Measurements from ENCODE around the gene NOP10. TPM values are rescaled to one million over a fixed set of nuclear protein-coding genes. Genes with fewer than 3 reads are reported as not detected.
"Not testable (repeated sequence)": the region's sequence is repeated elsewhere in the genome, so short reads cannot be mapped to it uniquely, and the experiment has no call there.

NOP10 gene
- 100 to 1,000 TPM; 142 to 143 TPM for total RNA-seq

GRCh38 chr15:34342737-34343575, at the start of gene NOP10, which contains the start of gene NUTM1:
Gene NOP10 (minus strand): TSS chr15:34343136. CDS start chr15:34343073, 63 bp downstream.
Gene NUTM1 (plus strand): TSS chr15:34343315. CDS start chr15:34343697, 382 bp downstream.
- Mint-ChIP-seq H3K9me3 (no peaks in the 10 kb centered on the region), H3K27me3 (no peaks in the 10 kb centered on the region), H3K4me1 (peaks cover 14% of the 10 kb centered on the region), H3K36me3 (peaks cover 21% of the 10 kb centered on the region), H3K27ac (peak within 1 kb of the TSS; percentile 87), H3K4me3 (no peak within 1 kb of the TSS)
- ATAC-seq (ENCODE audit: low read depth): peak; percentile 84
- peak; percentile 97 for DNase-seq
- POLR2A ChIA-PET: interaction anchor here (0.5 to 1.9 kb wide), 10 partner anchors 14 to 243 kb away, joined by 3 to 33 read pairs (median 4); partner anchors contain the start of genes GOLGA8B, KATNBL1 and LPCAT4

GRCh38 chr15:34389594-34390086, 46.7 kb upstream of the NOP10 start:
- H3K36me3 Mint-ChIP-seq; H3K4me3 Mint-ChIP-seq; ATAC-seq (ENCODE audit: low read depth); H3K27ac Mint-ChIP-seq; H3K27me3 Mint-ChIP-seq; H3K4me1 Mint-ChIP-seq; POLR2A ChIA-PET; H3K9me3 Mint-ChIP-seq; DNase-seq: not testable (repeated sequence)

GRCh38 chr15:34381829-34382521, 39.0 kb upstream of the NOP10 start:
- H3K27ac Mint-ChIP-seq; H3K4me1 Mint-ChIP-seq; H3K9me3 Mint-ChIP-seq; POLR2A ChIA-PET; H3K27me3 Mint-ChIP-seq; ATAC-seq (ENCODE audit: low read depth); DNase-seq; H3K4me3 Mint-ChIP-seq: not testable (repeated sequence)
- H3K36me3 Mint-ChIP-seq: peaks cover 10% of the 10 kb centered on the region

DNA sequence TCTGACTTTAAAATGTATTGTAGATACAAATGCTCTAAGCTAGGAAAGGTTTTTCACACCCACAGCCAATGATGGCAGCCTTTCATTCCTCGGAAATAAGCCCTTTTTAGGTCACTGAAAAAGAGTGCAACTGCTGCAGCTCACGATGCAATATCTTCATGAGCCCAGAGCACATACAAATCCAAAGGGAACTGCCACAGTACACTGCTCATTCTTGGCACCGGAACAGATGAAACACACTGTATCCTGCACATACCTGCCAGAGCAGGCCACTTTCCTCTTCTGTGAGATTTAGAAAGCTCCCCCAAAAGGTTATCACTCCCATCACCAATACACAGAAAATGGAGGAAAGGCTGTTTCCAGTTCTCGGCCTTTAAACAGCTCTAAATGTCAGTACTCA, 37.6 kb upstream of the NOP10 start:
- H3K4me3 Mint-ChIP-seq; POLR2A ChIA-PET; H3K9me3 Mint-ChIP-seq; ATAC-seq (ENCODE audit: low read depth); DNase-seq; H3K4me1 Mint-ChIP-seq; H3K27ac Mint-ChIP-seq; H3K27me3 Mint-ChIP-seq: not testable (repeated sequence)
- peaks cover 12% of the 10 kb centered on the region for H3K36me3 Mint-ChIP-seq

GRCh38 chr15:34376856-34377255, 33.9 kb upstream of the NOP10 start:
- Mint-ChIP-seq H3K36me3 (peaks cover 12% of the 10 kb centered on the region), H3K9me3 (no peaks in the 10 kb centered on the region), H3K4me3 (no peak overlapping the region), H3K27ac (no peak overlapping the region), H3K4me1 (no peaks in the 10 kb centered on the region), H3K27me3 (no peaks in the 10 kb centered on the region)
- POLR2A ChIA-PET: interaction anchor here (1.1 kb wide), 1 partner anchor 9 kb away, joined by 3 read pairs; no protein-coding TSS in a partner anchor
- ATAC-seq (ENCODE audit: low read depth) (no peak), DNase-seq (no peak)

GRCh38 chr15:34375541-34375940, 32.6 kb upstream of the NOP10 start:
- H3K4me1 Mint-ChIP-seq; H3K27me3 Mint-ChIP-seq; H3K27ac Mint-ChIP-seq; H3K4me3 Mint-ChIP-seq; H3K9me3 Mint-ChIP-seq; ATAC-seq (ENCODE audit: low read depth); POLR2A ChIA-PET; DNase-seq: not testable (repeated sequence)
- H3K36me3 Mint-ChIP-seq: peaks cover 17% of the 10 kb centered on the region

DNA sequence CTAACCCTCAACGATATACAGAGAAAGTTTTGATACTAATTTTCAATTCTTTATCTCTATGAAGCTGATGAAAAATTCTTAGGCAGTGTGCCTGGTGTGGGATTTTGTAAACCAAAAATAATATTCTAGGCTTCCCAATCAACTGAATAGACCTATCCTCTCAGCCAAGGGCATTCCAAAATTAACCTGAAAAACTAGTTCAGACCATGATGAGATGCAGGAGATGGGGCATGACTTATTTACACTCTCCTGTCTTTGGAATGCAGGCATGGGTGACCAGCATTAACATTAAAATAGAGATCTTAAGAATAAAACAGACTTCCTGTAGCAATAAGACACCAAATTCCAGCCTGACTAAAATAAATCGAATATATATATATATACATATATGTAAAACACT, 31.9 kb upstream of the NOP10 start:
- H3K27ac Mint-ChIP-seq: no peak overlapping the region
- H3K4me3 Mint-ChIP-seq: no peak overlapping the region
- peaks cover 2% of the 10 kb centered on the region for H3K9me3 Mint-ChIP-seq
- POLR2A ChIA-PET: no interaction called here
- peaks cover 17% of the 10 kb centered on the region for H3K36me3 Mint-ChIP-seq
- peaks cover 6% of the 10 kb centered on the region for H3K4me1 Mint-ChIP-seq
- DNase-seq: no peak
- no peak for ATAC-seq (ENCODE audit: low read depth)
- peaks cover 3% of the 10 kb centered on the region for H3K27me3 Mint-ChIP-seq

GRCh38 chr15:34373951-34374350, 31.0 kb upstream of the NOP10 start:
- POLR2A ChIA-PET: interaction anchor here (0.7 kb wide), 1 partner anchor 355 kb away, joined by 3 read pairs; no protein-coding TSS in a partner anchor
- DNase-seq (no peak), ATAC-seq (ENCODE audit: low read depth) (no peak)
- H3K4me1 Mint-ChIP-seq: peaks cover 6% of the 10 kb centered on the region
- H3K36me3 Mint-ChIP-seq: peaks cover 14% of the 10 kb centered on the region
- peaks cover 2% of the 10 kb centered on the region for H3K9me3 Mint-ChIP-seq
- H3K27me3 Mint-ChIP-seq: peaks cover 3% of the 10 kb centered on the region
- H3K4me3 Mint-ChIP-seq: no peak overlapping the region
- H3K27ac Mint-ChIP-seq: no peak overlapping the region

DNA sequence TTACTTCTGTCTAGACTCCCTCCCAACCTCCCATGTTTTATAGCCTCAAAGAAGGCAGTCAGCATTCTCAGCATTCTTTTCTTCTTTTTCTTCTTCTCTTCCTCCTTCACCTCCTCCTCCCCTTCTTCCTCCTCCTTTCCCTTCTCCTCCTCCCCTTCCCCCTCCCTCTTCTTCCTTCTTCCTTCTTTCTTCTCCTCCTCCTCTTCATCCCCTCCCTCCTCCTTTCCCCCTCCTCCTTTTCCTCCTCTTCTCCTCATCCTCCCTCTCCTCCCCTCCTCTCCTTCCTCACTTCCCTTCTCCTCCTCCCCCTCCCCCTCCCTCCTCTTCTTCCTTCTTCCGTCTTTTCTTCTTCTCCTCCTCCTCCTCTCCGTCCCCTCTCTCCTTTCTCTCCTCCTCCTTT, 27.7 kb upstream of the NOP10 start:
- no peak overlapping the region for H3K27ac Mint-ChIP-seq
- DNase-seq (no peak), ATAC-seq (ENCODE audit: low read depth) (no peak)
- H3K4me3 Mint-ChIP-seq: no peak overlapping the region
- peaks cover 2% of the 10 kb centered on the region for H3K9me3 Mint-ChIP-seq
- H3K36me3 Mint-ChIP-seq: peaks cover 6% of the 10 kb centered on the region
- peaks cover 3% of the 10 kb centered on the region for H3K27me3 Mint-ChIP-seq
- POLR2A ChIA-PET: no interaction called here
- peaks cover 9% of the 10 kb centered on the region for H3K4me1 Mint-ChIP-seq

GRCh38 chr15:34370129-34370528, 27.2 kb upstream of the NOP10 start:
- Mint-ChIP-seq H3K4me1 (peaks cover 14% of the 10 kb centered on the region), H3K27me3 (peaks cover 3% of the 10 kb centered on the region), H3K27ac (no peak overlapping the region), H3K9me3 (peaks cover 2% of the 10 kb centered on the region), H3K4me3 (no peak overlapping the region), H3K36me3 (peaks cover 6% of the 10 kb centered on the region)
- DNase-seq: no peak
- no peak for ATAC-seq (ENCODE audit: low read depth)
- POLR2A ChIA-PET: no interaction called here

GRCh38 chr15:34367101-34368081, 24.5 kb upstream of the NOP10 start, which contains the start of gene LPCAT4:
Gene LPCAT4 (minus strand): TSS chr15:34367196. CDS start chr15:34367100, 96 bp downstream.
- Mint-ChIP-seq H3K27me3 (peaks cover 3% of the 10 kb centered on the region), H3K9me3 (peaks cover 2% of the 10 kb centered on the region), H3K4me1 (peaks cover 27% of the 10 kb centered on the region), H3K4me3 (peak within 1 kb of the TSS; percentile 98), H3K27ac (peak within 1 kb of the TSS; percentile 97), H3K36me3 (peaks cover 12% of the 10 kb centered on the region)
- DNase-seq (peak; percentile 95), ATAC-seq (ENCODE audit: low read depth) (peak; percentile 90)
- POLR2A ChIA-PET: interaction anchor here (0.5 to 3.6 kb wide), 27 partner anchors 9 to 303 kb away, joined by 3 to 39 read pairs (median 4); partner anchors contain the start of genes EMC7, GOLGA8A, GOLGA8B and KATNBL1

DNA sequence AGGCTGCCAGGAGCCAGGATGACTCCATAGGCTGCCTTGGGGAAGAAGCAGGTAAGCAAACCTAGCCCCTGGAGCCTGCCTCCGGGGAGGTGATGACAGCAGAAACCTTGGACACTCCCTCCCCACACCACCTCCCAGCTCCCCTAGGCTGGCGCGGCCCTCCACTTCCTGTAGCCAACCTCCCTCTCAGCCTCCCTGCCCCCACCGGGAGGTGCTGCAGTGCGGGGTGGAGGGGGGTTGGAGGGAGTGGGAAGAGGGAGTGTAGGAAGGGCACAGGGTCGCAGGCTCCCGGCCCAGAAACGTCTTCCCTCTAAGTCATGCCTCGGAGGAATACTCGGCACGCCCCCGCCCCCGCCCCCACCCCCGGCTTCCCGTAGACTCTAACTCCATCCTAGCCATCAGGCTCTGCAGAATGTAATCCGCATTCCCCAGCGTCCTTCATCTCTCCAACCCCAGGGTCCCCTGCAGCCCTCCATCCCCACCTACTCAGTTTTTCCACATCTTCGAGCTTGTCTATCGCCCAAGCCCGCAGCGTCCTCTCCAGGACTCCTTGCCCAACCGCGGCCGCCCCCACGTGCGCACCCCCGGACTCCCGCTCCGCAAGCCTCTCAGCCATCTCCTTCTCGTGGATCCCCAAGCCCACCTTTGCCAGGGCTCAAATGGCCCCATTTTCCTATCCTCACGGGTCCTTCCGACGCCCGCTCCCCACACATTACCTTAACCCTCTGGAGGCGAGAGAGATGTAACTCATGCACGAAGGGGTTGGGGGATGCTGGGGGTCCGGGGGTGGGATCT, 23.5 kb upstream of the NOP10 start:
- peaks cover under 1% of the 10 kb centered on the region for H3K9me3 Mint-ChIP-seq
- H3K27ac Mint-ChIP-seq: peak overlapping the region; percentile 85
- ATAC-seq (ENCODE audit: low read depth) (peak; percentile 11), DNase-seq (peak; percentile 73)
- H3K27me3 Mint-ChIP-seq: peaks cover 3% of the 10 kb centered on the region
- POLR2A ChIA-PET: interaction anchor here (0.6 to 3.6 kb wide), 15 partner anchors 12 to 302 kb away, joined by 3 to 39 read pairs (median 4); partner anchors contain the start of genes GOLGA8A, GOLGA8B, NOP10 and NUTM1
- H3K4me3 Mint-ChIP-seq: peak overlapping the region; percentile 98
- H3K4me1 Mint-ChIP-seq: peaks cover 26% of the 10 kb centered on the region
- H3K36me3 Mint-ChIP-seq: peaks cover 10% of the 10 kb centered on the region
